SK-N-SH treated with all-trans-retinoic acid at 6 μM for 48 hours (cell line): ENCODE results near the gene S1PR3.

Source experiments
- ATAC-seq: fragments of 200-7000 bp; cut with Tn5 transposase; 3 replicates; pipeline ENCODE4 v1.9.1; 2020; ENCODE audit warnings: mild to moderate bottlenecking, moderate library complexity
- ARNTL ChIP-seq: fragments of 450-650 bp; formaldehyde crosslinking; IDR thresholded peaks from 2 replicates; pipeline ENCODE4 v1.5.0; 2020; ENCODE audit warnings: low read depth, mild to moderate bottlenecking, moderate library complexity, borderline replicate concordance
- BACH2 ChIP-seq: fragments of 250-450 bp; sonication (Bioruptor Pico); IDR thresholded peaks from 2 replicates; pipeline ENCODE4 v1.9.0; 2021; ENCODE audit warnings: mild to moderate bottlenecking, borderline replicate concordance
- CSDC2 ChIP-seq: fragments of 250-450 bp; sonication (Bioruptor Pico); IDR thresholded peaks from 2 replicates; pipeline ENCODE4 v1.5.0; 2020; ENCODE audit warnings: mild to moderate bottlenecking, moderate library complexity
- ESRRG ChIP-seq: fragments of 250-450 bp; sonication (Bioruptor Pico); IDR thresholded peaks from 2 replicates; pipeline ENCODE4 v1.6.1; 2021; ENCODE audit warnings: mild to moderate bottlenecking
- GLIS3 ChIP-seq: fragments of 250-450 bp; sonication (Bioruptor Pico); IDR thresholded peaks from 2 replicates; pipeline ENCODE4 v1.5.0; 2020; ENCODE audit warnings: mild to moderate bottlenecking, moderate library complexity
- OSR1 ChIP-seq: fragments of 250-450 bp; sonication (Bioruptor Pico); IDR thresholded peaks from 2 replicates; pipeline ENCODE4 v1.8.0; 2022; ENCODE audit warnings: moderate library complexity, mild to moderate bottlenecking, inconsistent platforms
- PPARA ChIP-seq: fragments of 250-450 bp; sonication (Bioruptor Pico); IDR thresholded peaks from 2 replicates; pipeline ENCODE4 v1.5.0; 2020; ENCODE audit warnings: mild to moderate bottlenecking, borderline replicate concordance
- RARB ChIP-seq: fragments of 250-450 bp; sonication (Bioruptor Pico); IDR thresholded peaks from 2 replicates; pipeline ENCODE4 v1.8.0; 2021; ENCODE audit warnings: mild to moderate bottlenecking, moderate library complexity
- SNAI2 ChIP-seq: fragments of 250-450 bp; sonication (Bioruptor Pico); IDR thresholded peaks from 2 replicates; pipeline ENCODE4 v1.5.0; 2020; ENCODE audit warnings: mild to moderate bottlenecking, moderate library complexity
- TOX ChIP-seq: fragments of 250-450 bp; sonication (Bioruptor Pico); IDR thresholded peaks from 2 replicates; pipeline ENCODE4 v1.8.0; 2021; ENCODE audit warnings: mild to moderate bottlenecking, moderate library complexity, borderline replicate concordance
- ZFP3 ChIP-seq: fragments of 250-450 bp; sonication (Bioruptor Pico); IDR thresholded peaks from 2 replicates; pipeline ENCODE4 v1.5.0; 2020; ENCODE audit warnings: mild to moderate bottlenecking, moderate library complexity
- ZFP30 ChIP-seq: fragments of 450-650 bp; formaldehyde crosslinking; IDR thresholded peaks from 2 replicates; pipeline ENCODE4 v1.5.0; 2022; ENCODE audit warnings: mild to moderate bottlenecking, moderate library complexity
- ZNF70 ChIP-seq: fragments of 450-650 bp; formaldehyde crosslinking; IDR thresholded peaks from 2 replicates; pipeline ENCODE4 v1.5.0; 2020; ENCODE audit warnings: mild to moderate bottlenecking, moderate library complexity
- ZNF8 ChIP-seq: fragments of 450-650 bp; formaldehyde crosslinking; IDR thresholded peaks from 2 replicates; pipeline ENCODE4 v1.5.0; 2020; ENCODE audit warnings: mild to moderate bottlenecking, moderate library complexity
- TF ChIP-seq, protein P1 (sequence below): fragments of 250-450 bp; sonication (Bioruptor Pico); IDR thresholded peaks from 2 replicates; pipeline ENCODE4 v1.8.0; 2020; ENCODE audit warnings: mild to moderate bottlenecking, moderate library complexity, borderline replicate concordance
- TF ChIP-seq, protein P2 (sequence below): fragments of 250-450 bp; sonication (Bioruptor Pico); IDR thresholded peaks from 2 replicates; pipeline ENCODE4 v1.8.0; 2021; ENCODE audit warnings: low read depth, mild to moderate bottlenecking, moderate library complexity, borderline replicate concordance
- TF ChIP-seq, protein P3 (sequence below): fragments of 250-450 bp; sonication (Bioruptor Pico); IDR thresholded peaks from 2 replicates; pipeline ENCODE4 v1.5.1; 2021; ENCODE audit warnings: mild to moderate bottlenecking, moderate library complexity
- TF ChIP-seq, protein P4 (sequence below): fragments of 250-450 bp; sonication (Bioruptor Pico); IDR thresholded peaks from 2 replicates; pipeline ENCODE4 v1.5.0; 2020; ENCODE audit warnings: mild to moderate bottlenecking, moderate library complexity
- TF ChIP-seq, protein P5 (sequence below): fragments of 250-450 bp; sonication (Bioruptor Pico); IDR thresholded peaks from 2 replicates; pipeline ENCODE4 v1.5.1; 2020; ENCODE audit warnings: low read depth, mild to moderate bottlenecking, moderate library complexity

The S1PR3 gene

DNA sequence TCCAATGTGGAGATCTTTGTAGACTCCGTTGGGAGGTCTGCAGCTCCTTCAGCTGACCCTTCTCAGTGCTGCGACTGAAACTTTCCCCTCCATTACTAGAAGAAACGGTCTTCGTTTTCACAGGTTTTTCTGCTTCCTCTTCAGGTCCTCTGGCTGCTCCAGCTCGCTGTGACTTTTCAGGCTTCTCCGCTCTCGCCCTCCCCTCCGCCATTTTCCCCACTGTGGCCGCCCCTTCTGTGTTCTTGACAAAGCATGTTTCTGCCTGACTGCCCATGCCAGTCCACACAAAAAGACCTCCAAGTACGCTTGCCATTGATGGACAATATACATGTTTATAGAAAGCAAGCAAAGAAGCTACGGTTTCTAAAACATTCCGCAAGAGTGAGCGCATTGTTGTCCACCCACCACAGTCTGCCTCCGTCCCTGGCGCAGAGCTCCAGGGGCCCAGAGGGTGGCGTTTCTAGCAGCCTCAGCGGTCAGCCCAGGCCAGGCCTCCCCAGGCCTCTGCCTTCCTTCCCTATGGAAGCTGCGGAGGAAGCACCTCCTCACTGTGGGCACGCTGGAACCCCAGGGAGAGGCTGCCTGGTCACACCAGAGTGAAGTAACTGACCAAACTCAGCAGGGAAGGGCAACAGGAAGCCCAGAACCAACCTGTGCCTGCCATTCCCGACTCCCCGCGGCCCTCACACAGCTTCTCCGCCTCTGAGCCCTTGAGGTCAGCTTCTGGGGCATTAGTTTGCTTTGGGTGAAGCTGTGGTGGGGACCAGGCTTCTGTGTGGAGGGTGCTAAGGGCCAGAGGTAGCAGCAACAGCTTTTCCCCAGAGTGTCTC lies 19.9 kb upstream of the S1PR3 start:
- TF ChIP-seq RARB (CRISPR knock-in tag) (no peak), PPARA (no peak), CSDC2 (CRISPR knock-in tag) (no peak)
- TF ChIP-seq, protein P1, sequence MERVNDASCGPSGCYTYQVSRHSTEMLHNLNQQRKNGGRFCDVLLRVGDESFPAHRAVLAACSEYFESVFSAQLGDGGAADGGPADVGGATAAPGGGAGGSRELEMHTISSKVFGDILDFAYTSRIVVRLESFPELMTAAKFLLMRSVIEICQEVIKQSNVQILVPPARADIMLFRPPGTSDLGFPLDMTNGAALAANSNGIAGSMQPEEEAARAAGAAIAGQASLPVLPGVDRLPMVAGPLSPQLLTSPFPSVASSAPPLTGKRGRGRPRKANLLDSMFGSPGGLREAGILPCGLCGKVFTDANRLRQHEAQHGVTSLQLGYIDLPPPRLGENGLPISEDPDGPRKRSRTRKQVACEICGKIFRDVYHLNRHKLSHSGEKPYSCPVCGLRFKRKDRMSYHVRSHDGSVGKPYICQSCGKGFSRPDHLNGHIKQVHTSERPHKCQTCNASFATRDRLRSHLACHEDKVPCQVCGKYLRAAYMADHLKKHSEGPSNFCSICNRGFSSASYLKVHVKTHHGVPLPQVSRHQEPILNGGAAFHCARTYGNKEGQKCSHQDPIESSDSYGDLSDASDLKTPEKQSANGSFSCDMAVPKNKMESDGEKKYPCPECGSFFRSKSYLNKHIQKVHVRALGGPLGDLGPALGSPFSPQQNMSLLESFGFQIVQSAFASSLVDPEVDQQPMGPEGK: no peak
- TF ChIP-seq, all 23 proteins: peak for 0
- no peak for ATAC-seq

DNA sequence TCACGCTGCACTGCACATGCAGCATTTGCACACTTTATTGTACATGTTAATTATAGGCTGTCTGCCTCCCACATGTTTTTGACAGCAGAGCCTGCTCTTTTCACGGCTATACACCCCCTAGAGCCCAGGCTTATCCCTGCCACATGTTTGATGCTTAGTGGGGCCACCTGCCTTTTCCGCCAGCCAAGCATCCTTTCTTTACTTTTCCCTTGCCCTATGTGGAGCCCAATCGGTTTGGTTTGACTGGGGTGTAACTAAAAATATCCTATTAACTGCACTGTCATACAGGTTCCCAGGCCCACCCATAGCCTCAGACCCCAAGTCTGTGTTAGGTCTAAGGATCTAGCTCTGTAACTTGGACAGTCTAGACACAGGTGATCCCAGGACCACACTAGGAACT lies 18.9 kb upstream of the S1PR3 start:
- no peak for ATAC-seq

More for the DNA sequence above, 18.9 kb upstream of the S1PR3 start:
- TF ChIP-seq, protein P2, sequence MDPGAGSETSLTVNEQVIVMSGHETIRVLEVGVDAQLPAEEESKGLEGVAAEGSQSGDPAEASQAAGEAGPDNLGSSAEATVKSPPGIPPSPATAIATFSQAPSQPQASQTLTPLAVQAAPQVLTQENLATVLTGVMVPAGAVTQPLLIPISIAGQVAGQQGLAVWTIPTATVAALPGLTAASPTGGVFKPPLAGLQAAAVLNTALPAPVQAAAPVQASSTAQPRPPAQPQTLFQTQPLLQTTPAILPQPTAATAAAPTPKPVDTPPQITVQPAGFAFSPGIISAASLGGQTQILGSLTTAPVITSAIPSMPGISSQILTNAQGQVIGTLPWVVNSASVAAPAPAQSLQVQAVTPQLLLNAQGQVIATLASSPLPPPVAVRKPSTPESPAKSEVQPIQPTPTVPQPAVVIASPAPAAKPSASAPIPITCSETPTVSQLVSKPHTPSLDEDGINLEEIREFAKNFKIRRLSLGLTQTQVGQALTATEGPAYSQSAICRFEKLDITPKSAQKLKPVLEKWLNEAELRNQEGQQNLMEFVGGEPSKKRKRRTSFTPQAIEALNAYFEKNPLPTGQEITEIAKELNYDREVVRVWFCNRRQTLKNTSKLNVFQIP (CRISPR knock-in tag): no peak
- TF ChIP-seq, protein P3, sequence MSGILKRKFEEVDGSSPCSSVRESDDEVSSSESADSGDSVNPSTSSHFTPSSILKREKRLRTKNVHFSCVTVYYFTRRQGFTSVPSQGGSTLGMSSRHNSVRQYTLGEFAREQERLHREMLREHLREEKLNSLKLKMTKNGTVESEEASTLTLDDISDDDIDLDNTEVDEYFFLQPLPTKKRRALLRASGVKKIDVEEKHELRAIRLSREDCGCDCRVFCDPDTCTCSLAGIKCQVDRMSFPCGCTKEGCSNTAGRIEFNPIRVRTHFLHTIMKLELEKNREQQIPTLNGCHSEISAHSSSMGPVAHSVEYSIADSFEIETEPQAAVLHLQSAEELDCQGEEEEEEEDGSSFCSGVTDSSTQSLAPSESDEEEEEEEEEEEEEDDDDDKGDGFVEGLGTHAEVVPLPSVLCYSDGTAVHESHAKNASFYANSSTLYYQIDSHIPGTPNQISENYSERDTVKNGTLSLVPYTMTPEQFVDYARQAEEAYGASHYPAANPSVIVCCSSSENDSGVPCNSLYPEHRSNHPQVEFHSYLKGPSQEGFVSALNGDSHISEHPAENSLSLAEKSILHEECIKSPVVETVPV (CRISPR knock-in tag): no peak
- TF ChIP-seq OSR1 (CRISPR knock-in tag) (no peak), TOX (CRISPR knock-in tag) (no peak), PPARA (no peak), ZNF70 (CRISPR knock-in tag) (no peak), GLIS3 (no peak), CSDC2 (CRISPR knock-in tag) (no peak), RARB (CRISPR knock-in tag) (no peak), SNAI2 (CRISPR knock-in tag) (no peak), ARNTL (CRISPR knock-in tag) (no peak), ZFP30 (CRISPR knock-in tag) (no peak), BACH2 (CRISPR knock-in tag) (no peak), ZNF8 (CRISPR knock-in tag) (no peak), ESRRG (CRISPR knock-in tag) (no peak), ZFP3 (CRISPR knock-in tag) (no peak)
- TF ChIP-seq, protein P4, sequence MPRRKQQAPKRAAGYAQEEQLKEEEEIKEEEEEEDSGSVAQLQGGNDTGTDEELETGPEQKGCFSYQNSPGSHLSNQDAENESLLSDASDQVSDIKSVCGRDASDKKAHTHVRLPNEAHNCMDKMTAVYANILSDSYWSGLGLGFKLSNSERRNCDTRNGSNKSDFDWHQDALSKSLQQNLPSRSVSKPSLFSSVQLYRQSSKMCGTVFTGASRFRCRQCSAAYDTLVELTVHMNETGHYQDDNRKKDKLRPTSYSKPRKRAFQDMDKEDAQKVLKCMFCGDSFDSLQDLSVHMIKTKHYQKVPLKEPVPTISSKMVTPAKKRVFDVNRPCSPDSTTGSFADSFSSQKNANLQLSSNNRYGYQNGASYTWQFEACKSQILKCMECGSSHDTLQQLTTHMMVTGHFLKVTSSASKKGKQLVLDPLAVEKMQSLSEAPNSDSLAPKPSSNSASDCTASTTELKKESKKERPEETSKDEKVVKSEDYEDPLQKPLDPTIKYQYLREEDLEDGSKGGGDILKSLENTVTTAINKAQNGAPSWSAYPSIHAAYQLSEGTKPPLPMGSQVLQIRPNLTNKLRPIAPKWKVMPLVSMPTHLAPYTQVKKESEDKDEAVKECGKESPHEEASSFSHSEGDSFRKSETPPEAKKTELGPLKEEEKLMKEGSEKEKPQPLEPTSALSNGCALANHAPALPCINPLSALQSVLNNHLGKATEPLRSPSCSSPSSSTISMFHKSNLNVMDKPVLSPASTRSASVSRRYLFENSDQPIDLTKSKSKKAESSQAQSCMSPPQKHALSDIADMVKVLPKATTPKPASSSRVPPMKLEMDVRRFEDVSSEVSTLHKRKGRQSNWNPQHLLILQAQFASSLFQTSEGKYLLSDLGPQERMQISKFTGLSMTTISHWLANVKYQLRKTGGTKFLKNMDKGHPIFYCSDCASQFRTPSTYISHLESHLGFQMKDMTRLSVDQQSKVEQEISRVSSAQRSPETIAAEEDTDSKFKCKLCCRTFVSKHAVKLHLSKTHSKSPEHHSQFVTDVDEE (CRISPR knock-in tag): no peak
- TF ChIP-seq, protein P1: no peak
- TF ChIP-seq, protein P5, sequence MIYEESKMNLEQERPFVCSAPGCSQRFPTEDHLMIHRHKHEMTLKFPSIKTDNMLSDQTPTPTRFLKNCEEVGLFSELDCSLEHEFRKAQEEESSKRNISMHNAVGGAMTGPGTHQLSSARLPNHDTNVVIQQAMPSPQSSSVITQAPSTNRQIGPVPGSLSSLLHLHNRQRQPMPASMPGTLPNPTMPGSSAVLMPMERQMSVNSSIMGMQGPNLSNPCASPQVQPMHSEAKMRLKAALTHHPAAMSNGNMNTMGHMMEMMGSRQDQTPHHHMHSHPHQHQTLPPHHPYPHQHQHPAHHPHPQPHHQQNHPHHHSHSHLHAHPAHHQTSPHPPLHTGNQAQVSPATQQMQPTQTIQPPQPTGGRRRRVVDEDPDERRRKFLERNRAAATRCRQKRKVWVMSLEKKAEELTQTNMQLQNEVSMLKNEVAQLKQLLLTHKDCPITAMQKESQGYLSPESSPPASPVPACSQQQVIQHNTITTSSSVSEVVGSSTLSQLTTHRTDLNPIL (CRISPR knock-in tag): no peak
